K562 (cell line): ENCODE measurements around the gene HHIPL1. TPM values are rescaled to one million over a fixed set of nuclear protein-coding genes. Genes with fewer than 3 reads are reported as not detected.

ENCODE experiments used
- ATAC-seq: fragments of 200-7000 bp; cut with Tn5 transposase; 3 replicates; pipeline ENCODE4 v1.9.1; 2020; ENCODE audit warnings: moderate library complexity
- BruUV-seq: library from RNA; stranded (reverse); fragments of 400-500 nt; replicated peaks from 2 replicates; lab custom pipeline; 2021; lab: Mats Ljungman, UMichigan
- CTCF ChIA-PET: fragments of 300-600 bp; formaldehyde crosslinking; extraction: SDS; loops from one replicate; lab custom pipeline; 2021; ENCODE audit warnings: low intra/inter-chr PET ratio; lab: Yijun Ruan, JAX
- POLR2A ChIA-PET: fragments of 300-600, 350-650 bp; sonication (Branson Sonifier 250); formaldehyde crosslinking; extraction: SDS; loops from one replicate; lab custom pipeline; 2021; ENCODE audit warnings: antibody characterized with exemption, inconsistent platforms; lab: Yijun Ruan, JAX
- DNase-seq, 4 experiments: peaks; one replicate each; pipeline versions ENCODE4 v3.0.0 to v3.0.0-alpha.2; 2011 to 2018; ENCODE audit warnings: low spot score in 3 of 4, mixed read lengths in 3 of 4; ENCODE audit errors: extremely low read depth in 1 of 4
- FAIRE-seq: peaks from 2 replicates; lab custom pipeline; 2011; peaks lifted over from hg19 to GRCh38; lab: Jason Lieb, UNC
- H2AFZ ChIP-seq: 2 replicates; pipeline ENCODE4 v1.6.0; 2011; ENCODE audit warnings: low read depth, low read length, control low read depth, inconsistent platforms
- H3K27ac ChIP-seq: fragments of 200-600 bp; 3 replicates; pipeline ENCODE4 v1.8.0; 2011; ENCODE audit warnings: low read depth, mild to moderate bottlenecking, control low read depth, inconsistent platforms, low read length, moderate library complexity, mixed read lengths; ENCODE audit errors: extremely low read depth
- H3K27me3 ChIP-seq, 2 experiments: fragments of 300-600 bp in 1 of 2; 2 replicates in 1 of 2; 3 replicates in 1 of 2; pipeline versions ENCODE4 v1.6.0 to v1.8.0; 2011; ENCODE audit warnings: inconsistent platforms in 2 of 2, low read length in 2 of 2, mild to moderate bottlenecking in 1 of 2, mixed read lengths in 1 of 2, moderate library complexity in 1 of 2; ENCODE audit not compliant: control insufficient read depth in 2 of 2, insufficient read depth in 2 of 2
- H3K36me3 ChIP-seq: fragments of 300-600 bp; 3 replicates; pipeline ENCODE4 v1.8.0; 2011; ENCODE audit warnings: mild to moderate bottlenecking, low read length, inconsistent platforms; ENCODE audit not compliant: control insufficient read depth, insufficient read depth
- H3K4me1 ChIP-seq, 2 experiments: fragments of 200-600 bp in 1 of 2; replicated peaks in 1 of 2; 2 replicates in 1 of 2; 3 replicates in 1 of 2; pipeline versions ENCODE4 v1.5.1 to v1.8.0; 2011; ENCODE audit warnings: inconsistent platforms in 2 of 2, low read length in 2 of 2, mild to moderate bottlenecking in 1 of 2, mixed read lengths in 1 of 2, moderate library complexity in 1 of 2; ENCODE audit not compliant: control insufficient read depth in 2 of 2, insufficient read depth in 2 of 2
- H3K4me2 ChIP-seq: 2 replicates; pipeline ENCODE4 v1.6.1; 2011; ENCODE audit warnings: low read length, control low read depth, inconsistent platforms, mixed read lengths; ENCODE audit not compliant: insufficient read depth
- H3K4me3 ChIP-seq: fragments of 200-600 bp; sonication (generic), shearing (Covaris generic); 2 replicates; pipeline ENCODE4 v1.5.1; 2016; ENCODE audit warnings: control low read depth, inconsistent platforms
- H3K79me2 ChIP-seq: fragments of 200-600 bp; 3 replicates; pipeline ENCODE4 v1.8.0; 2011; ENCODE audit warnings: low read length, inconsistent platforms; ENCODE audit not compliant: control insufficient read depth, insufficient read depth
- H3K9ac ChIP-seq, 2 experiments: 2 replicates each; pipeline versions ENCODE4 v1.6.0 to v1.6.1; 2011; ENCODE audit warnings: low read depth in 2 of 2, low read length in 2 of 2, control low read depth in 1 of 2, inconsistent platforms in 1 of 2, mild to moderate bottlenecking in 1 of 2, mixed read lengths in 1 of 2; ENCODE audit not compliant: insufficient read depth in 1 of 2
- H3K9me1 ChIP-seq: one replicate; pipeline ENCODE4 v1.6.0; 2011; ENCODE audit warnings: inconsistent platforms, mild to moderate bottlenecking, low read length, moderate library complexity; ENCODE audit not compliant: control insufficient read depth, insufficient read depth
- H3K9me3 ChIP-seq: replicated peaks from 2 replicates; pipeline ENCODE4 v1.5.1; 2011; ENCODE audit warnings: low read depth, low read length, inconsistent platforms; ENCODE audit not compliant: control insufficient read depth, insufficient read depth
- H4K20me1 ChIP-seq: replicated peaks from 2 replicates; pipeline ENCODE4 v1.6.1; 2011; ENCODE audit warnings: low read length, inconsistent platforms, mixed read lengths; ENCODE audit not compliant: control insufficient read depth, insufficient read depth
- ELF1 ChIP-seq: fragments of 200-800 bp; sonication (Bioruptor generic); IDR thresholded peaks from 2 replicates; pipeline ENCODE4 v1.6.1; 2016; ENCODE audit warnings: missing genetic modification characterization, missing compliant biosample characterization
- ETV1 ChIP-seq: fragments of 450-650 bp; conservative IDR thresholded peaks from 2 replicates; pipeline ENCODE4 v1.6.1; 2016; ENCODE audit warnings: missing genetic modification characterization, control low read depth, low read depth, missing compliant biosample characterization
- GTF2B ChIP-seq: IDR thresholded peaks from 2 replicates; pipeline ENCODE4 v1.6.1; 2011; ENCODE audit not compliant: insufficient read length; ENCODE audit errors: extremely low read depth
- IRF2 ChIP-seq: sonication (generic); formaldehyde crosslinking; IDR thresholded peaks from 2 replicates; pipeline ENCODE4 v1.8.1; 2022; ENCODE audit warnings: mild to moderate bottlenecking, missing genetic modification reagents
- ZFX ChIP-seq: sonication (generic); formaldehyde crosslinking; IDR thresholded peaks from 2 replicates; pipeline ENCODE4 v1.8.0; 2022; ENCODE audit warnings: mild to moderate bottlenecking, missing genetic modification reagents, moderate library complexity
- ZNF354B ChIP-seq: fragments of 250-450 bp; sonication (Bioruptor Pico); IDR thresholded peaks from 2 replicates; pipeline ENCODE4 v1.4.0; 2020
- ZNF449 ChIP-seq: fragments of 250-450 bp; sonication (Bioruptor Pico); IDR thresholded peaks from 2 replicates; pipeline ENCODE4 v1.8.0; 2022; ENCODE audit warnings: moderate library complexity, mild to moderate bottlenecking, inconsistent platforms
- ZNF696 ChIP-seq: fragments of 250-450 bp; sonication (Bioruptor Pico); conservative IDR thresholded peaks from 2 replicates; pipeline ENCODE4 v1.4.0; 2020; ENCODE audit warnings: mild to moderate bottlenecking, moderate library complexity
- WGBS: fragments of 100-300 bp; shearing (Covaris generic); methylation state at CpG from one replicate; pipeline ENCODE4 v1.1.6; 2016; ENCODE audit warnings: low coverage, mixed read lengths; ENCODE audit not compliant: insufficient coverage; ENCODE audit errors: missing lambda C conversion rate; 5-methylcytosine and 5-hydroxymethylcytosine counted together
- in situ Hi-C: fragments of 300-500 bp; cut with MboI; formaldehyde crosslinking; loops from 4 replicates; pipeline ENCODE4 v1.15.0; 2018; ENCODE audit warnings: inconsistent platforms, mixed read lengths
- intact Hi-C: fragments of 100-400 bp; cut with micrococcal nuclease; formaldehyde crosslinking; loops from 2 replicates; pipeline ENCODE4 v1.14.2; 2022
- polyA plus RNA-seq, 8 experiments: library from polyadenylated mRNA; depleted of rRNA in 4 of 8; stranded (reverse) in 5 of 8; unstranded in 3 of 8; fragments of >200 nt; fragmentation: Nextera tagmentation in 2 of 8; fragmentation: Illumina TruSeq in 1 of 8; extraction: Ambion mirVana in 2 of 8; extraction: Trizol in 1 of 8; gene quantifications; 2 replicates each; pipeline versions ENCODE4 v1.2.1 to v1.2.3, GENCODE V29; 2011 to 2014; ENCODE audit warnings: inconsistent platforms in 1 of 8, missing spikeins in 1 of 8
- total RNA-seq, 7 experiments: library from RNA; depleted of rRNA in 6 of 7; stranded (reverse); fragments of >200 nt in 6 of 7; fragmentation: Illumina TruSeq in 2 of 7; extraction: Trizol in 2 of 7; gene quantifications; 2 replicates each; pipeline versions ENCODE4 v1.2.1 to v1.2.3, GENCODE V29; 2011 to 2021; ENCODE audit warnings: low replicate concordance in 1 of 7

HHIPL1 gene
- total and polyA plus RNA-seq, 9 of the 15 experiments (the other 6 are each of a cell fraction or from before 2014, with no cell fraction given) = not detected

- intact Hi-C loops (no loop called here), in situ Hi-C loops (no loop called here)
- no TSS peak for BruUV-seq
- POLR2A ChIA-PET = no interaction called here
- no peaks in the 10 kb centered on the region for H3K79me2 ChIP-seq
- no peaks in the 10 kb centered on the region; the same call in none of the 2 replicates for H4K20me1 ChIP-seq
- H3K27ac ChIP-seq = no peak overlapping the region
- H3K36me3 ChIP-seq = no peaks in the 10 kb centered on the region
- no peak overlapping the region for H3K4me2 ChIP-seq
- no peak for TF ChIP-seq ETV1 (tag)
- no peak for TF ChIP-seq ZFX (CRISPR knock-in tag)
- no peak for TF ChIP-seq ZNF696 (CRISPR knock-in tag)
- TF ChIP-seq ELF1 = no peak
- no peak for TF ChIP-seq ZNF449
- no peak for TF ChIP-seq ZNF354B (CRISPR knock-in tag)
- TF ChIP-seq GTF2B = no peak
- TF ChIP-seq IRF2 (CRISPR knock-in tag) = no peak
- TF ChIP-seq, all 486 proteins: peak for 0
- Histone ChIP-seq H3K9me3 (no peaks in the 10 kb centered on the region), H3K4me1 (no peaks in the 10 kb centered on the region; a peak in 2 of 5 replicates), H3K27me3 (peaks cover 3 to 64% of the 10 kb centered on the region in 2 experiments; a peak in 4 of 5 replicates), H3K9me1 (no peaks in the 10 kb centered on the region), H3K4me3 (no peak overlapping the region), H2AFZ (no peak overlapping the region), H3K9ac (no peak overlapping the region)
- DNase-seq (no peak), FAIRE-seq (no peak), ATAC-seq (no peak)
- 12% methylated on average over 15 of the region's 37 CpGs for WGBS
- CTCF ChIA-PET = no interaction called here
Observed at GRCh38 chr14:99660006-99660566, 15.2 kb downstream of the HHIPL1 start.
